ENCODE measurements around the gene LARP1. TPM values are rescaled to one million over a fixed set of nuclear protein-coding genes. Genes with fewer than 3 reads are reported as not detected.

Gene LARP1
- total RNA-seq, 1 donor from 2014 or later: 231 TPM

DNA sequence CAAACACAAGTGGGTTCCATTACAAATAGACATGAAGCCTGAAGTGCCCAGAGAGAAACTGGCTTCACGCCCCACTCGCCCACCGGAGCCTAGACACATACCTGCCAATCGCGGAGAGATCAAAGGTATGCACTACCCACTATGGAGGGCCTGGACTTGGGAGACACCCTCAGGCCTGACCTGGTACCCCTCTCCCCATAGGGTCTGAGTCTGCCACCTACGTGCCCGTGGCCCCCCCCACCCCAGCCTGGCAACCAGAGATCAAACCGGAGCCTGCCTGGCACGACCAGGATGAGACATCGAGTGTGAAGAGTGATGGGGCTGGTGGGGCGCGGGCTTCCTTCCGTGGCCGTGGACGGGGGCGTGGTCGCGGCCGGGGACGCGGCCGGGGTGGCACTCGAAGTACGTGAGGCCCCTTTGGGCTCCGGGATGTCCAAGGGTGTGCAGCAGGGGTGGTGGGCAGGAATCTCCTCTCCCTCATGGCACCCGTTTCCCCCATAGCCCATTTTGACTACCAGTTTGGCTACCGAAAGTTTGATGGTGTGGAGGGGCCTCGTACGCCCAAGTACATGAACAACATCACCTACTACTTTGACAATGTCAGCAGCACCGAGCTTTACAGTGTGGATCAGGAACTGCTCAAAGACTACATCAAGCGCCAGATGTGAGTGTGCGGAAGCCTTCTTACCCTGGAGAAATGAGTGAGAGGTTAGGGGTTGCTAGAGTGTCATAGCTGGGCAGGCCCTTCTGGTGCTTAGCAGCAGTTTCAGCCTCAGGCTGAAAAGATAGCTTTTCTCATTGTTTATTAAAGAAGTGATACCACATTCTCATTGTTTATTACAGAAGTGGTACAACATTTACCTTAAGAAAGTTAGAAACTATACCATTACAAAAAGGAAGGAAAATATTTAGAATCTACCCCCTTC lies 38.7 kb downstream of the LARP1 start:
- Mint-ChIP-seq H3K4me3 (no peak overlapping the region), H3K4me1 (peaks cover 29% of the 10 kb centered on the region), H3K27me3 (no peaks in the 10 kb centered on the region), H3K9me3 (no peaks in the 10 kb centered on the region), H3K36me3 (ENCODE audit: low read depth) (peaks cover 76% of the 10 kb centered on the region), H3K27ac (no peak overlapping the region)
- ATAC-seq (ENCODE audit: low read depth) (no peak), DNase-seq (no peak)
- ChIA-PET CTCF (interaction anchor here (0.9 kb wide), 1 partner anchor 17 kb away, joined by 4 read pairs; no protein-coding TSS in a partner anchor), POLR2A (no interaction called here)
- TF ChIP-seq, protein P1, sequence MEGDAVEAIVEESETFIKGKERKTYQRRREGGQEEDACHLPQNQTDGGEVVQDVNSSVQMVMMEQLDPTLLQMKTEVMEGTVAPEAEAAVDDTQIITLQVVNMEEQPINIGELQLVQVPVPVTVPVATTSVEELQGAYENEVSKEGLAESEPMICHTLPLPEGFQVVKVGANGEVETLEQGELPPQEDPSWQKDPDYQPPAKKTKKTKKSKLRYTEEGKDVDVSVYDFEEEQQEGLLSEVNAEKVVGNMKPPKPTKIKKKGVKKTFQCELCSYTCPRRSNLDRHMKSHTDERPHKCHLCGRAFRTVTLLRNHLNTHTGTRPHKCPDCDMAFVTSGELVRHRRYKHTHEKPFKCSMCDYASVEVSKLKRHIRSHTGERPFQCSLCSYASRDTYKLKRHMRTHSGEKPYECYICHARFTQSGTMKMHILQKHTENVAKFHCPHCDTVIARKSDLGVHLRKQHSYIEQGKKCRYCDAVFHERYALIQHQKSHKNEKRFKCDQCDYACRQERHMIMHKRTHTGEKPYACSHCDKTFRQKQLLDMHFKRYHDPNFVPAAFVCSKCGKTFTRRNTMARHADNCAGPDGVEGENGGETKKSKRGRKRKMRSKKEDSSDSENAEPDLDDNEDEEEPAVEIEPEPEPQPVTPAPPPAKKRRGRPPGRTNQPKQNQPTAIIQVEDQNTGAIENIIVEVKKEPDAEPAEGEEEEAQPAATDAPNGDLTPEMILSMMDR (IDR thresholded peaks at IDR 0.05): no peak
- intact Hi-C loops (cut with micrococcal nuclease): loop anchor here (5.0 kb wide), 1 partner anchor 37 kb away; the partner anchor contains the start of gene LARP1

DNA sequence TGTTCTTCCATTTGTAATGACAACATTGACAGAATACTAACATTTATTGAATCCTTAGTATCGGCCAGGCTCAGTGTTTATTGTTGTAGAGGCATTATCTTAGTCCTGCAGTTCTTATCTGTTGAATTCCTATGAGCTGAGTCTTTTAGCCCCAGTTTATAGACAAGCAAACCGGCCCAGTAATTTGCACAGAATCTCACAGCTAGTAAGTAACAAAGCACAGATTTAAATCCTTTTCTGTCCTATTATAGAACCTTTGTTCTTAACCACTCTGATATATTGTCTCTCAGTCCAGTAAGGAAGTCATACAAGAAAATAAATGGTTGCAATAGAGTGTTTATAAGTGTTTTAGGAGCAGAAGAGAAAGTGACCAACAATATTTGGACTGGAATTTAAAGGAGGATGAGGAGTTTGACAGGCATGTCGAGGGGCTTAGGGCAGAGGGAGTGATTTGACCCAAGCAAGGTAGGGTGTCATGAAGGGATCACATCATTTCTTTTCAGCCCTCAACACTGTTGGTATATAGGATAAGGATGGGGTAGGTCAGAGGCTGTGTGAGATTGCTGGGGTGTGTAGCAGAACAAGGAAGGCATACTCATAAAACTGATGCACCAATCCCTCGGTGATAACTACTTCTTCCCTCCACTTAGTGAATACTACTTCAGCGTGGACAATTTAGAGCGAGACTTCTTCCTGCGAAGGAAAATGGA lies 39.5 kb downstream of the LARP1 start:
- Mint-ChIP-seq H3K27me3 (no peaks in the 10 kb centered on the region), H3K9me3 (no peaks in the 10 kb centered on the region), H3K4me1 (peaks cover 27% of the 10 kb centered on the region), H3K4me3 (no peak overlapping the region), H3K36me3 (ENCODE audit: low read depth) (peaks cover 84% of the 10 kb centered on the region), H3K27ac (no peak overlapping the region)
- CTCF ChIA-PET: no interaction called here
- intact Hi-C loops (cut with micrococcal nuclease): loop anchor here (5.0 kb wide), 1 partner anchor 37 kb away; the partner anchor contains the start of gene LARP1
- ATAC-seq (ENCODE audit: low read depth) (no peak), DNase-seq (no peak)
- POLR2A ChIA-PET: no interaction called here
- TF ChIP-seq, protein P1 (IDR thresholded peaks at IDR 0.05): no peak

DNA sequence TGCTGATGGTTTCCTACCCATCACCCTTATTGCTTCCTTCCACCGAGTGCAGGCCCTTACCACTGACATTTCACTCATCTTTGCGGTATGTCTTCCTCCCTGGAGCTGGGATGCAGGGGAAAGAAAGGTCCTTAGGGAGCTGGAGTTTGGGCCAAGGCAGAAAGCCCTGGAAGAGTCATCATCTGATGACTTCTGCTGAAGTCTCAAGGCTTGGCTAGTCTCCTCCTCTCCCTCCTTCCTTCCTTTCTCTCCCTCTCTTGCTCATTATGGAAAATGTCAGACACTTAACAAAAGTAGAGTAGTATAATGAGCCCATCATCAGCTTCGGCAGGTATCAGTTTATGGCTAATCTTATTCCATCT lies 40.0 kb downstream of the LARP1 start:
- Mint-ChIP-seq H3K9me3 (no peaks in the 10 kb centered on the region), H3K4me3 (no peak overlapping the region), H3K27ac (no peak overlapping the region), H3K27me3 (no peaks in the 10 kb centered on the region), H3K4me1 (peaks cover 22% of the 10 kb centered on the region), H3K36me3 (ENCODE audit: low read depth) (peaks cover 86% of the 10 kb centered on the region)
- TF ChIP-seq, protein P1 (IDR thresholded peaks at IDR 0.05): no peak
- intact Hi-C loops (cut with micrococcal nuclease): no loop called here
- ATAC-seq (ENCODE audit: low read depth) (no peak), DNase-seq (no peak)
- ChIA-PET CTCF (no interaction called here), POLR2A (no interaction called here)

DNA sequence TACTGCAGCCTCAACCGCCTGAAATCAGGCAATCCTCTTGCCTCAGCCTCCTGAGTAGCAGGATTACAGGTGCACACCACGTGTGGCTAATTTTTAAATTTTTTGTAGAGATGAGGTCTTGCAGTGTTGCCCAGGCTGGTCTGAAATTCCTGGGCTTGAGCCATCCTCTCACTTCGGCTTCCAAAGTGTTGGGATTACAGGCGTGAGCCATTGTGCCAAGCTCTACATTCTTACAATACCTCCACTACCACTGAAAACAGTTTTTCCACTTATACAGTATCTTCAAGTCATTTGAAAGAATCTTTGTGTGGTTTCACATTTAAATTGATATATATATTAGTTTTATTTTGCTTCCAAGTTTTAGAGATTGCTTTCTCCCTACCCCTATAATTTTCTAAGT lies 42.6 kb downstream of the LARP1 start:
- CTCF ChIA-PET: no interaction called here
- Mint-ChIP-seq H3K4me3 (no peak overlapping the region), H3K27ac (no peak overlapping the region), H3K27me3 (no peaks in the 10 kb centered on the region), H3K4me1 (no peaks in the 10 kb centered on the region), H3K36me3 (ENCODE audit: low read depth) (peaks cover 88% of the 10 kb centered on the region), H3K9me3 (no peaks in the 10 kb centered on the region)
- no peak for ATAC-seq (ENCODE audit: low read depth)
- intact Hi-C loops (cut with micrococcal nuclease): no loop called here
- TF ChIP-seq, protein P1 (IDR thresholded peaks at IDR 0.05): no peak
- POLR2A ChIA-PET: no interaction called here
- no peak for DNase-seq

DNA sequence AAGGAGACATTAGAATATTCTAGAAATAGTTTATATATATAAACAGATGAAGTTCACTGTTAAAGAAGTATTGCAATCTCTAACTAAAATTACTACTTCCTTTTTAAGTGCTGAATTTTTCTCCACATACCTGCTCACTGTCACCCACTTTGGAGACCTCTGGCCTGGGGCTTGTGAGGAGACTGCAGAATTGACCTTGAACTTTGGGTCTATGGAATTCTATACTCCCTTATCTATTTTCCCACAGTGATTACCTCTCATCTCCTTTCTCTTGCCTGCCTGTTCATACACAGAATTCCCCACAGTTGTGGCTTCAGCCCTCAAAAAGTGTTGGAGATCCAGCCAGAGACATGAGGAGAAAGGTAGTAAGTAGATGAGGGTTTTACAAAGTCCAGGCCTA lies 45.4 kb downstream of the LARP1 start:
- DNase-seq (no peak), ATAC-seq (ENCODE audit: low read depth) (no peak)
- Mint-ChIP-seq H3K9me3 (no peaks in the 10 kb centered on the region), H3K27me3 (no peaks in the 10 kb centered on the region), H3K4me3 (no peak overlapping the region), H3K36me3 (ENCODE audit: low read depth) (peaks cover 85% of the 10 kb centered on the region), H3K4me1 (no peaks in the 10 kb centered on the region), H3K27ac (no peak overlapping the region)
- intact Hi-C loops (cut with micrococcal nuclease): no loop called here
- POLR2A ChIA-PET: no interaction called here
- CTCF ChIA-PET: no interaction called here
- TF ChIP-seq, protein P1 (IDR thresholded peaks at IDR 0.05): no peak
